ENCODE results near the gene PLA2G4A.
A peak's percentile ranks its signal among the peaks of the same experiment; 100 is the strongest.

The PLA2G4A gene

GRCh38 chr1:186958520-186958919, 129.8 kb downstream of the PLA2G4A start:
- no peaks in the 10 kb centered on the region for H3K36me3 ChIP-seq (ENCODE audit: low read depth)
- no peak overlapping the region for H3K4me3 ChIP-seq (ENCODE audit: severe bottlenecking)
- H3K9me3 ChIP-seq (ENCODE audit: severe bottlenecking) = no peaks in the 10 kb centered on the region
- no peak overlapping the region for H3K27ac ChIP-seq (ENCODE audit: poor library complexity, severe bottlenecking)
- no peaks in the 10 kb centered on the region for H3K27me3 ChIP-seq (ENCODE audit: insufficient read depth, poor library complexity, severe bottlenecking)
- H3K4me1 ChIP-seq (ENCODE audit: insufficient read depth, poor library complexity, severe bottlenecking) = peaks cover 6% of the 10 kb centered on the region
- ATAC-seq (ENCODE audit: low read depth) = peak; percentile 85
- DNase-seq (ENCODE audit: low spot score) = no peak
- TF ChIP-seq CTCF (IDR thresholded peaks at IDR 0.05; ENCODE audit: poor library complexity, severe bottlenecking) = no peak

GRCh38 chr1:186960861-186961260, 132.1 kb downstream of the PLA2G4A start:
- H3K4me3 ChIP-seq (ENCODE audit: severe bottlenecking) = no peak overlapping the region
- peaks cover 6% of the 10 kb centered on the region for H3K4me1 ChIP-seq (ENCODE audit: insufficient read depth, poor library complexity, severe bottlenecking)
- H3K27me3 ChIP-seq (ENCODE audit: insufficient read depth, poor library complexity, severe bottlenecking) = no peaks in the 10 kb centered on the region
- no peak for TF ChIP-seq CTCF (IDR thresholded peaks at IDR 0.05; ENCODE audit: poor library complexity, severe bottlenecking)
- no peak for DNase-seq (ENCODE audit: low spot score)
- no peak for ATAC-seq (ENCODE audit: low read depth)
- H3K27ac ChIP-seq (ENCODE audit: poor library complexity, severe bottlenecking) = no peak overlapping the region
- H3K9me3 ChIP-seq (ENCODE audit: severe bottlenecking) = no peaks in the 10 kb centered on the region
- H3K36me3 ChIP-seq (ENCODE audit: low read depth) = no peaks in the 10 kb centered on the region

- ATAC-seq (ENCODE audit: low read depth) = no peak
- no peak overlapping the region for H3K27ac ChIP-seq (ENCODE audit: poor library complexity, severe bottlenecking)
- no peaks in the 10 kb centered on the region for H3K27me3 ChIP-seq (ENCODE audit: insufficient read depth, poor library complexity, severe bottlenecking)
- H3K36me3 ChIP-seq (ENCODE audit: low read depth) = no peaks in the 10 kb centered on the region
- peaks cover 12% of the 10 kb centered on the region for H3K4me1 ChIP-seq (ENCODE audit: insufficient read depth, poor library complexity, severe bottlenecking)
- H3K9me3 ChIP-seq (ENCODE audit: severe bottlenecking) = no peaks in the 10 kb centered on the region
- no peak for TF ChIP-seq CTCF (IDR thresholded peaks at IDR 0.05; ENCODE audit: poor library complexity, severe bottlenecking)
- no peak overlapping the region for H3K4me3 ChIP-seq (ENCODE audit: severe bottlenecking)
- no peak for DNase-seq (ENCODE audit: low spot score)
These were observed 137.1 kb downstream of the PLA2G4A start for GRCh38 chr1:186965847-186966246.

- Histone ChIP-seq H3K4me1 (ENCODE audit: insufficient read depth, poor library complexity, severe bottlenecking) (peaks cover 12% of the 10 kb centered on the region), H3K27ac (ENCODE audit: poor library complexity, severe bottlenecking) (no peak overlapping the region), H3K27me3 (ENCODE audit: insufficient read depth, poor library complexity, severe bottlenecking) (no peaks in the 10 kb centered on the region), H3K9me3 (ENCODE audit: severe bottlenecking) (no peaks in the 10 kb centered on the region), H3K36me3 (ENCODE audit: low read depth) (no peaks in the 10 kb centered on the region), H3K4me3 (ENCODE audit: severe bottlenecking) (no peak overlapping the region)
- no peak for TF ChIP-seq CTCF (IDR thresholded peaks at IDR 0.05; ENCODE audit: poor library complexity, severe bottlenecking)
- DNase-seq (ENCODE audit: low spot score) (no peak), ATAC-seq (ENCODE audit: low read depth) (no peak)
These were observed 137.7 kb downstream of the PLA2G4A start for GRCh38 chr1:186966456-186966855.

GRCh38 chr1:186967656-186968394, 139.1 kb downstream of the PLA2G4A start:
- no peak overlapping the region for H3K4me3 ChIP-seq (ENCODE audit: severe bottlenecking)
- H3K9me3 ChIP-seq (ENCODE audit: severe bottlenecking) = no peaks in the 10 kb centered on the region
- no peak for TF ChIP-seq CTCF (IDR thresholded peaks at IDR 0.05; ENCODE audit: poor library complexity, severe bottlenecking)
- no peak for DNase-seq (ENCODE audit: low spot score)
- no peaks in the 10 kb centered on the region for H3K27me3 ChIP-seq (ENCODE audit: insufficient read depth, poor library complexity, severe bottlenecking)
- peak; percentile 82 for ATAC-seq (ENCODE audit: low read depth)
- H3K27ac ChIP-seq (ENCODE audit: poor library complexity, severe bottlenecking) = peak overlapping the region; percentile 13
- no peaks in the 10 kb centered on the region for H3K36me3 ChIP-seq (ENCODE audit: low read depth)
- peaks cover 12% of the 10 kb centered on the region for H3K4me1 ChIP-seq (ENCODE audit: insufficient read depth, poor library complexity, severe bottlenecking)
